NCI-H2227 (cell line): Measurements from ENCODE around the gene STAT5B.
"Not testable (repeated sequence)": the region's sequence is repeated elsewhere in the genome, so short reads cannot be mapped to it uniquely, and the experiment has no call there.

ENCODE experiments used
- DNase-seq: peaks from one replicate; lab custom pipeline; 2025; ENCODE audit not compliant: unreplicated experiment; lab: John Stamatoyannopoulos, UW

STAT5B gene

GRCh38 chr17:42306385-42306667 is 30.1 kb upstream of the STAT5B start:
- DNase-seq: no peak

- no peak for DNase-seq
Observed at GRCh38 chr17:42305543-42306384, 29.6 kb upstream of the STAT5B start.

- not testable (repeated sequence) for DNase-seq
Observed at GRCh38 chr17:42305031-42305330, 28.8 kb upstream of the STAT5B start.

- DNase-seq: no peak
Observed at GRCh38 chr17:42304187-42305030, 28.2 kb upstream of the STAT5B start.

GRCh38 chr17:42303694-42304093 is 27.5 kb upstream of the STAT5B start:
- no peak for DNase-seq

- DNase-seq: no peak
Observed at GRCh38 chr17:42301022-42301421, 24.8 kb upstream of the STAT5B start.

- not testable (repeated sequence) for DNase-seq
Observed at GRCh38 chr17:42299913-42300312, 23.7 kb upstream of the STAT5B start.

GRCh38 chr17:42299361-42299760 is 23.2 kb upstream of the STAT5B start:
- not testable (repeated sequence) for DNase-seq

GRCh38 chr17:42297775-42298174 is 21.6 kb upstream of the STAT5B start:
- not testable (repeated sequence) for DNase-seq

- no peak for DNase-seq
Observed at GRCh38 chr17:42296012-42296411, 19.8 kb upstream of the STAT5B start.

- no peak for DNase-seq
Observed at GRCh38 chr17:42294469-42295398, 18.5 kb upstream of the STAT5B start.

GRCh38 chr17:42291129-42291528 is 14.9 kb upstream of the STAT5B start:
- no peak for DNase-seq

GRCh38 chr17:42290577-42290976 is 14.4 kb upstream of the STAT5B start:
- no peak for DNase-seq

GRCh38 chr17:42289611-42290181 is 13.5 kb upstream of the STAT5B start:
- DNase-seq: no peak

- no peak for DNase-seq
Observed at GRCh38 chr17:42288803-42289610, 12.8 kb upstream of the STAT5B start.

GRCh38 chr17:42287977-42288802 is 12.0 kb upstream of the STAT5B start, which contains the start of gene STAT5A:
STAT5A (plus strand) TSS chr17:42288498; CDS start chr17:42289412, 914 bp downstream.
- DNase-seq: peak; percentile 80

- DNase-seq: no peak
Observed at GRCh38 chr17:42287305-42287976, 11.2 kb upstream of the STAT5B start.

- DNase-seq: no peak
Observed at GRCh38 chr17:42286411-42287221, 10.4 kb upstream of the STAT5B start.
